Mesendoderm (in vitro differentiated cells): ENCODE measurements around the gene TMEM220.
A peak's percentile ranks its signal among the peaks of the same experiment; 100 is the strongest.

ENCODE experiments used
- DNase-seq: peaks from one replicate; pipeline ENCODE4 v3.0.0; 2013
- H2AK5ac ChIP-seq: 2 replicates; pipeline ENCODE4 v1.6.1; 2013; ENCODE audit warnings: low read length, inconsistent platforms
- H2BK120ac ChIP-seq: 2 replicates; pipeline ENCODE4 v1.6.1; 2013; ENCODE audit warnings: low read depth, mild to moderate bottlenecking, low read length, moderate library complexity, mixed read lengths
- H2BK15ac ChIP-seq: replicated peaks from 2 replicates; pipeline ENCODE4 v1.6.1; 2013; ENCODE audit warnings: low read depth, mild to moderate bottlenecking, moderate library complexity
- H2BK5ac ChIP-seq: 2 replicates; pipeline ENCODE4 v1.6.1; 2013; ENCODE audit warnings: low read length, inconsistent platforms
- H3K18ac ChIP-seq: 2 replicates; pipeline ENCODE4 v1.6.1; 2013; ENCODE audit warnings: mild to moderate bottlenecking, low read length, mixed read lengths
- H3K23ac ChIP-seq: one replicate; pipeline ENCODE4 v1.6.1; 2013; ENCODE audit warnings: low read length
- H3K27ac ChIP-seq: 2 replicates; pipeline ENCODE4 v1.5.1; 2013; ENCODE audit warnings: low read depth, mild to moderate bottlenecking, inconsistent platforms, low read length, moderate library complexity
- H3K27me3 ChIP-seq: 2 replicates; pipeline ENCODE4 v1.6.1; 2013; ENCODE audit warnings: low read length, control low read depth, mild to moderate bottlenecking, inconsistent platforms; ENCODE audit not compliant: insufficient read depth, poor library complexity
- H3K36me3 ChIP-seq: 2 replicates; pipeline ENCODE4 v1.6.1; 2013; ENCODE audit warnings: low read length, inconsistent platforms; ENCODE audit not compliant: control insufficient read depth, insufficient read depth
- H3K4ac ChIP-seq: one replicate; pipeline ENCODE4 v1.6.1; 2013; ENCODE audit warnings: low read depth, mild to moderate bottlenecking, low read length, moderate library complexity
- H3K4me1 ChIP-seq: 2 replicates; pipeline ENCODE4 v1.6.1; 2013; ENCODE audit warnings: low read depth, low read length, inconsistent platforms; ENCODE audit not compliant: control insufficient read depth
- H3K4me2 ChIP-seq: 2 replicates; pipeline ENCODE4 v1.6.1; 2013; ENCODE audit warnings: low read length
- H3K4me3 ChIP-seq: 2 replicates; pipeline ENCODE4 v1.5.1; 2013; ENCODE audit warnings: mild to moderate bottlenecking, low read length
- H3K56ac ChIP-seq: one replicate; pipeline ENCODE4 v1.6.1; 2013; ENCODE audit warnings: low read length
- H3K79me1 ChIP-seq: 2 replicates; pipeline ENCODE4 v1.6.1; 2013; ENCODE audit warnings: low read length, inconsistent platforms
- H3K79me2 ChIP-seq: 2 replicates; pipeline ENCODE4 v1.6.1; 2013; ENCODE audit warnings: mild to moderate bottlenecking, low read length; ENCODE audit not compliant: control insufficient read depth, insufficient read depth
- H3K9ac ChIP-seq: 2 replicates; pipeline ENCODE4 v1.6.1; 2013; ENCODE audit warnings: low read length, inconsistent platforms
- H4K5ac ChIP-seq: one replicate; pipeline ENCODE4 v1.6.1; 2013; ENCODE audit warnings: low read length
- H4K8ac ChIP-seq: one replicate; pipeline ENCODE4 v1.6.1; 2013; ENCODE audit warnings: low read depth, mild to moderate bottlenecking, control low read depth, low read length, moderate library complexity
- WGBS: extraction: QIAGEN DNeasy Blood & Tissue Kit; methylation state at CpG from one replicate; pipeline ENCODE4 v1.1.7; 2013; ENCODE audit warnings: low lambda C conversion rate, missing lambda C conversion rate; ENCODE audit not compliant: insufficient coverage; ENCODE audit errors: extremely low coverage; 5-methylcytosine and 5-hydroxymethylcytosine counted together

Gene TMEM220

DNA sequence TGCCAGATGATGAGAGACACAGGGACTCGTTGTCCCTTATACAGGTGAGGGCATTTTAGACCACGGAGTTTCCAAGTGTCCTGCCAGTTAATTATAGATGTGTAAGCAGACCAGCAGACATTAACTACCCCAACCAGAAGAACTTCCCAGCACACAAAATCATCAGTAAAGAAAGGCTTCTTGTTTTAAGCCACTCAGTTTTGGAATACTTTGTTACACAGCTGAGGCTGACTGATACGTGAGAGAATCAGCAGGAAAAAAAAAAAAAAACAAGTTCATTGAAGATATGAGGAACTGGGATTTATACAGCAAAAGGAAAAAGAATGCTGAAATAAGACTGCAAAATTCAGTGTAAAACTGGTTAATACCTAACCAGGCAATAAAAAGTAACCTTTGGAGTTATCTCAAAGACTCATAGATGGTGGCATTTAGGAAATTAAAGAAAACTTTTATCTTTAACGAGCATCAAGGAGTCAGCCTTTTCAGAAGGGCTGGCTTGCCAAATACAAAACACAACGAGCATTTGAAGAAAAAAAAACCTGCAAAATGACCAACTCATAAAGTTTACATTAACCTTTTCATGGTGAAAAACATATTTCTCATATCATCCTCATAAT lies 46.0 kb upstream of the TMEM220 start:
- no peak overlapping the region for H3K27ac ChIP-seq
- H2BK120ac ChIP-seq: no peak overlapping the region
- no peaks in the 10 kb centered on the region for H3K79me1 ChIP-seq
- H3K18ac ChIP-seq: no peak overlapping the region
- no peak overlapping the region for H4K5ac ChIP-seq
- no peak overlapping the region for H3K4me3 ChIP-seq
- H3K4ac ChIP-seq: no peak overlapping the region
- H3K9ac ChIP-seq: no peak overlapping the region
- H3K79me2 ChIP-seq: no peaks in the 10 kb centered on the region
- no peak for DNase-seq
- H3K4me1 ChIP-seq: no peaks in the 10 kb centered on the region
- no peak overlapping the region for H3K4me2 ChIP-seq
- H3K23ac ChIP-seq: no peak overlapping the region
- no CpG with 5 or more reads among the region's 5 CpGs for WGBS
- H3K36me3 ChIP-seq: no peaks in the 10 kb centered on the region
- H3K27me3 ChIP-seq: no peaks in the 10 kb centered on the region
- no peak overlapping the region for H2BK15ac ChIP-seq
- no peak overlapping the region for H2BK5ac ChIP-seq
- H2AK5ac ChIP-seq: no peak overlapping the region
- H4K8ac ChIP-seq: no peak overlapping the region
- H3K56ac ChIP-seq: no peak overlapping the region

DNA sequence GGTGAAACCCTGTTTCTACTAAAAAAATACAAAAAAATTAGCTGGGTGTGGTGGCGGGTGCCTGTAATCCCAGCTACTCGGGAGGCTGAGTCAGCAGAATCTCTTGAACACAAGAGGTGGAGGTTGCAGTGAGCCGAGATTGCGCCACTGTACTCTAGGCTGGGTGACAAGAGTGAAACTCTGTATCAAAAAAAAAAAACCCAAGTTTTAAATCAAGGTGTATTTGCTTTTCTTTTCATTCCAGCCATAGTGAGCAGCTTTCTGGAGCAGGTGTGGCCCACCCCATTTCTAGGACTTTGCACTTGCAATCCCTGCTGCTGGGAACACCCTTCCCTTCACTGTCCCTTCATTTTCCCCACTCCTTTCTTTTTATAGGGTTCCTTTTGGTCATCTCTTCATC lies 45.2 kb upstream of the TMEM220 start:
- no peak overlapping the region for H3K18ac ChIP-seq
- no peaks in the 10 kb centered on the region for H3K79me2 ChIP-seq
- no peaks in the 10 kb centered on the region for H3K4me1 ChIP-seq
- H3K23ac ChIP-seq: no peak overlapping the region
- no peaks in the 10 kb centered on the region for H3K79me1 ChIP-seq
- no peak overlapping the region for H3K56ac ChIP-seq
- no peak overlapping the region for H3K9ac ChIP-seq
- no peak overlapping the region for H3K4me2 ChIP-seq
- H3K27ac ChIP-seq: no peak overlapping the region
- H2BK5ac ChIP-seq: no peak overlapping the region
- H2BK15ac ChIP-seq: no peak overlapping the region
- H4K8ac ChIP-seq: no peak overlapping the region
- no peaks in the 10 kb centered on the region for H3K27me3 ChIP-seq
- DNase-seq: no peak
- no peak overlapping the region for H4K5ac ChIP-seq
- no peak overlapping the region for H2BK120ac ChIP-seq
- no peak overlapping the region for H3K4me3 ChIP-seq
- no peak overlapping the region for H3K4ac ChIP-seq
- WGBS: no CpG with 5 or more reads among the region's 4 CpGs
- no peaks in the 10 kb centered on the region for H3K36me3 ChIP-seq
- H2AK5ac ChIP-seq: no peak overlapping the region

DNA sequence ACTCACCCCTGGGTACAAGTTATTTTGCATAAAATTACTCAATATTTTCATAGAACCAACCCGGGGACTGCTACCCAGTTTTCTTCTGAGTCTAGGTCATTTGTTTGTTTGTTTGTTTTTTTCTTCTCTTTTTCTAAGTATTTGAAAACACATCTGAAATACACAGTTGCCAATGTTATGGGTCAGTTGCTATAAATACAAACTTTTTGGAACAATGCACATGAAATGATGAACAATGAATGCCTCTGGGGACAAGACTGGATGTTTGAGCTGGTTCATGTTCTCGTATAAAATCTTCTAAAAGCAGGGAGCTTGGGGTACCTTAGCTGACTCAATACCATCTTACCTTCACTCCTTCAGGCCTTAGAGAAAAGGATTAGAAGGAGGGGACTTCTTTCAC lies 43.6 kb upstream of the TMEM220 start:
- no peak overlapping the region for H3K4me2 ChIP-seq
- no peaks in the 10 kb centered on the region for H3K79me2 ChIP-seq
- no peak overlapping the region for H3K56ac ChIP-seq
- no peak overlapping the region for H3K18ac ChIP-seq
- no peak overlapping the region for H4K5ac ChIP-seq
- DNase-seq: no peak
- no peak overlapping the region for H3K23ac ChIP-seq
- H3K9ac ChIP-seq: no peak overlapping the region
- H3K79me1 ChIP-seq: no peaks in the 10 kb centered on the region
- H3K27me3 ChIP-seq: no peaks in the 10 kb centered on the region
- H4K8ac ChIP-seq: no peak overlapping the region
- H3K4me1 ChIP-seq: no peaks in the 10 kb centered on the region
- H2BK5ac ChIP-seq: no peak overlapping the region
- no peak overlapping the region for H3K4me3 ChIP-seq
- H3K4ac ChIP-seq: no peak overlapping the region
- H2BK15ac ChIP-seq: no peak overlapping the region
- no peak overlapping the region for H2BK120ac ChIP-seq
- H3K27ac ChIP-seq: no peak overlapping the region
- no CpG with 5 or more reads among the region's 2 CpGs for WGBS
- no peak overlapping the region for H2AK5ac ChIP-seq
- no peaks in the 10 kb centered on the region for H3K36me3 ChIP-seq

DNA sequence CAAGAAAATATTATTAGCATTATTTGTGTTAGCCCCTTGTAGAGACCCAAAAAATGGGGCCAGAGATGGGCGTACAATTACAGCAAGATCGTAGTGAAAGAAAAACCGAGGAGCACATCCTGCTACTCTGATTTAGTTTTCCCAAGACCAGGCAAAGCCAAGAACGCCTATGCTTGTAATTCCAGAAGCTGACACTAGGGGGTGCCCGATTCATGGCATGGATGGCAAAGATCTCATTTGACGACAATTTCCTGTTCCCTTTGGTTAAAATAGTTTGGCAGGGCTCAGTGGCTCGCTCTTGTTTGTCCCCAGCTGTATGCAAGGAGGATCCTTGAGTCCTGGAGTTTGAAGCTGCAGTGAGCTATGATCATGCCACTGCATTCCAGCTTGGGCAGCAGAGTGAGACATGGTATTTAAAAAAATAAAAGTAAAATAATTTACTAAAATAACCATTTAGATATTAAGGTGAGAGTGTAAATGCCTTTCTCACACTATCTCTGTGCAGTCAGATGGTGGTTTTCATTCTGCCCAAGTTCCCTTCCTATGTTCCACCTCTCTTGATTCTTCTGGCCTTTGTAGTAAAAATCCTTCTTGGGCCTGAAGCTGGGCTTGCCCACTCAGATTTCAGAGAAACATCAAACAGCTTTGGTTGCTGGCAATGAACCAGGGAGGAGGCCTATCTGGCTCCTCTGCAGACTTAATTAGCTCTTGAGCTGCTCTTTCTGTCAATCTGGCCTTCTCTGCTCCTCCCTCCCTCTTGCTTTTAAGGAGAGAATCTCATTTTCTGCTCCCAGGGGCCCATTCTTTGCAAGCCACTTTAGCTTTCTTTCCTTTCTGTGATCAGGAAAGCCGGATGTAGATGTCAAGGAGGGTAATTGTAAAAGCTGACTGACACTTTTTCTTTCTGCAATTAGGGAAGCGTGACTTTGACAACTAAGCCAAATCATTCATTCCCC lies 42.9 kb upstream of the TMEM220 start:
- H2BK120ac ChIP-seq: no peak overlapping the region
- no peaks in the 10 kb centered on the region for H3K4me1 ChIP-seq
- H3K79me1 ChIP-seq: no peaks in the 10 kb centered on the region
- no peak overlapping the region for H2AK5ac ChIP-seq
- WGBS: no CpG with 5 or more reads among the region's 9 CpGs
- H2BK5ac ChIP-seq: no peak overlapping the region
- H3K79me2 ChIP-seq: no peaks in the 10 kb centered on the region
- H3K9ac ChIP-seq: no peak overlapping the region
- H3K36me3 ChIP-seq: no peaks in the 10 kb centered on the region
- no peak overlapping the region for H4K8ac ChIP-seq
- no peak overlapping the region for H3K4me2 ChIP-seq
- H3K56ac ChIP-seq: no peak overlapping the region
- no peaks in the 10 kb centered on the region for H3K27me3 ChIP-seq
- H3K4ac ChIP-seq: no peak overlapping the region
- no peak overlapping the region for H4K5ac ChIP-seq
- H3K27ac ChIP-seq: no peak overlapping the region
- no peak overlapping the region for H3K18ac ChIP-seq
- H2BK15ac ChIP-seq: no peak overlapping the region
- H3K23ac ChIP-seq: no peak overlapping the region
- DNase-seq: peak; percentile 90
- H3K4me3 ChIP-seq: no peak overlapping the region

DNA sequence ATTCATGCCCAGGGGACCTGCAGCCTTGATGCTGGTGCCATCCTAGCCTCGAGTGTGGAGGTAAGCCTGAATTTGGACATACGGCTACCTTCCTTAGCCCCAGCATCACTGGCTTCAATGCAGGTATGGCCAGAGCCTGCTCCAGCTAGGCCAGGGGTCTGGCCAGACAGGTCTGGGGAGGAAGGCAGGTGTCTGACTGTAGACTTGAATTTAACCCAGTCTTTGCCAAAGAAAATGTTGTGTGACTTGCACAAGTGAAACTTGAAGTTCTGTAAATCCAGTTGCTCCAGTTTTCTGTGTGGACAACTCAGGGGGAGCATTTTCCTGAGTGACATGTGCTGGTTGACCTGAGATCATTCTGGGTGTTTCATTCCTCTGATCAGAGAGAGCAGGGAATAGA lies 41.3 kb upstream of the TMEM220 start:
- DNase-seq: no peak
- Histone ChIP-seq H3K79me1 (no peaks in the 10 kb centered on the region), H4K5ac (no peak overlapping the region), H3K4ac (no peak overlapping the region), H2BK15ac (no peak overlapping the region), H3K56ac (no peak overlapping the region), H3K4me1 (no peaks in the 10 kb centered on the region), H4K8ac (no peak overlapping the region), H3K36me3 (no peaks in the 10 kb centered on the region), H3K79me2 (no peaks in the 10 kb centered on the region), H2BK5ac (no peak overlapping the region), H3K4me2 (no peak overlapping the region), H3K23ac (no peak overlapping the region), H3K27ac (no peak overlapping the region), H3K27me3 (no peaks in the 10 kb centered on the region), H2AK5ac (no peak overlapping the region), H3K9ac (no peak overlapping the region), H3K4me3 (no peak overlapping the region), H2BK120ac (no peak overlapping the region), H3K18ac (no peak overlapping the region)
- no CpG with 5 or more reads among the region's 2 CpGs for WGBS
